ENCODE data around the gene SLC30A4. TPM values are rescaled to one million over a fixed set of nuclear protein-coding genes. Genes with fewer than 3 reads are reported as not detected.
A peak's percentile ranks its signal among the peaks of the same experiment; 100 is the strongest.

Gene SLC30A4
- total RNA-seq, 6 donors from 2014 or later: 1.4 to 7.3 (median 5.6) TPM

DNA sequence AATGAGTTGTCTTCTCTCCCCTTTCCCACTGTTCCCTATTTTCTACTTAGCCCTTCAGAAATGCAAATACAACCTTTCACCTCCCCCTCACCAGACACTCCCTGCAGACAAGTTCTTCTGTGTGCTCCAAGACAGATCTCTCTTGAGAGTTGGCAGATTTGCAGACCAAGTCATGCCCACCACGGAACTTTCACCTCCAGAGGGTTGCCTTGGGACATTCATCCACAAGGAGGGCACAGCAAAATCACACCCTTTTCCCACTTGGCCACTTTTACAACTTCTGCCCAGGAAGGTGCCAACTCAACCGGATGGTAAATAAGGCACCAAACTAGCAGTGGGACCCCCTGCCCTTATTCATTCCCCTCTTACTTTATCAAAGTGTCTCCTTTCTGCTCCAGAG lies 53.5 kb downstream of the SLC30A4 start:
- Histone ChIP-seq H3K27me3 (no peaks in the 10 kb centered on the region), H3K4me1 (no peaks in the 10 kb centered on the region), H3K9me3 (no peaks in the 10 kb centered on the region), H3K4me3 (no peak overlapping the region), H3K36me3 (no peaks in the 10 kb centered on the region), H3K27ac (no peak overlapping the region)
- 32 to 34% methylated on average over 2 of the region's 2 CpGs for WGBS, 2 donors
- DNase-seq (no peak), ATAC-seq (ENCODE audit: low FRiP score in 2 of 2) (no peak)
- TF ChIP-seq EP300 (IDR thresholded peaks at IDR 0.05): no peak
- TF ChIP-seq, protein P1, sequence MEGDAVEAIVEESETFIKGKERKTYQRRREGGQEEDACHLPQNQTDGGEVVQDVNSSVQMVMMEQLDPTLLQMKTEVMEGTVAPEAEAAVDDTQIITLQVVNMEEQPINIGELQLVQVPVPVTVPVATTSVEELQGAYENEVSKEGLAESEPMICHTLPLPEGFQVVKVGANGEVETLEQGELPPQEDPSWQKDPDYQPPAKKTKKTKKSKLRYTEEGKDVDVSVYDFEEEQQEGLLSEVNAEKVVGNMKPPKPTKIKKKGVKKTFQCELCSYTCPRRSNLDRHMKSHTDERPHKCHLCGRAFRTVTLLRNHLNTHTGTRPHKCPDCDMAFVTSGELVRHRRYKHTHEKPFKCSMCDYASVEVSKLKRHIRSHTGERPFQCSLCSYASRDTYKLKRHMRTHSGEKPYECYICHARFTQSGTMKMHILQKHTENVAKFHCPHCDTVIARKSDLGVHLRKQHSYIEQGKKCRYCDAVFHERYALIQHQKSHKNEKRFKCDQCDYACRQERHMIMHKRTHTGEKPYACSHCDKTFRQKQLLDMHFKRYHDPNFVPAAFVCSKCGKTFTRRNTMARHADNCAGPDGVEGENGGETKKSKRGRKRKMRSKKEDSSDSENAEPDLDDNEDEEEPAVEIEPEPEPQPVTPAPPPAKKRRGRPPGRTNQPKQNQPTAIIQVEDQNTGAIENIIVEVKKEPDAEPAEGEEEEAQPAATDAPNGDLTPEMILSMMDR (IDR thresholded peaks at IDR 0.05): no peak
- TF ChIP-seq POLR2A (IDR thresholded peaks at IDR 0.05): no peak
- no peak for TF ChIP-seq POLR2AphosphoS5 (IDR thresholded peaks at IDR 0.05)

DNA sequence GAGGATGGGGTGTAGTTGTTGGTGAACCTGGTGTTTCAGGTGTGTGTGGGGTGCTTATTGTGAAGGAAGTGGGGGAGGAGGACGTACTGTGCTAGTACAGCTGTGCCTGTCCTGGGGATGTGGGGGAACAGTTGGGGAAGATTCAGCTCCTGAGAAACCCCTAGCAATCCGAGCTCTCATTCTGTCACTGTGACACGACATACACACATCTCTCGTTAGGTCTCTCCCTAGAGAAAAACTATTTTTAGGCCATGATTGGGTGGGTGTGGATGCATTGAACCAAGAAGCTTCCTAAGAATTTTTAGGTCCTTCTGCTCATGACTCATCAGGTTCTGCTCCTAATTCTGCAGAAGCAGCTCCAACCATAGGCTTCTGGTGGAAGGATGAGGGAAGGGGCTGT lies 54.3 kb downstream of the SLC30A4 start:
- TF ChIP-seq POLR2A (IDR thresholded peaks at IDR 0.05) (no peak), EP300 (IDR thresholded peaks at IDR 0.05) (no peak), POLR2AphosphoS5 (IDR thresholded peaks at IDR 0.05) (no peak)
- TF ChIP-seq, protein P1 (IDR thresholded peaks at IDR 0.05): no peak
- no peak for ATAC-seq (ENCODE audit: low FRiP score in 2 of 2)
- 67 to 75% methylated on average over 4 of the region's 4 CpGs for WGBS, 2 donors
- H3K4me1 ChIP-seq: no peaks in the 10 kb centered on the region
- no peak overlapping the region for H3K4me3 ChIP-seq
- H3K9me3 ChIP-seq: no peaks in the 10 kb centered on the region
- H3K27me3 ChIP-seq: no peaks in the 10 kb centered on the region
- DNase-seq: no peak
- no peaks in the 10 kb centered on the region for H3K36me3 ChIP-seq
- H3K27ac ChIP-seq: no peak overlapping the region

DNA sequence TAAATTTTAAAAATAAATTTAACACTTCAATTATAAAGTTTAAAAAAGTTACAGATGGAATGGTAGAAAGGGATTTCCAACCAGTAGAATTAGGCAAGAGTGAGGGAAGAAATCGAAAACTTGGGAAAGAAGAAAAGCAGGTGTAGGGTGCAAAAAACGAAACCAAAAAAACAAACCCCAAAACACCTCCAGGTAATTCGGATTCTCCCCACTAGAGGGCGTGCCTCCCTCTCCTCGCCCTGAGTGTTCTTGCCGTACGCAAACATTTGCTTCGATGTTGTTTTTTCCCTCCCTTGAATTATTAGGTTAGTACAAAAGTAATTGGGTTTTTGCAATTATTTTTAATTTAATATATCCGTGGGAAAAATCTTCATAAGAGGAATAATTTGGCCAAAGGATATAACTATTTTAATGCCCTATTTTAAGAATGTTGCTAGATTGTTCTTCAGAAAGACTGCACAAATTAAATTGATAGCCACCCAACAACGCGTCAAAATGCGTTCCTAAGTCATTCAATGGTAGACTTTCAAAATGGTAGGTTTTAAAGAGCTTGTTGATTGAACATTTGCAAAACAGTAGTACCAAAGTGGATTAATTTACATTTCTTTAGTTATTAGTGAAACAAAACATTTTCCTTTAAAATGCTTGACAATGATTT lies 63.7 kb downstream of the SLC30A4 start:
- ATAC-seq (ENCODE audit: low FRiP score in 2 of 2): peak; percentile 72 to 80
- TF ChIP-seq, protein P1 (IDR thresholded peaks at IDR 0.05): peak; percentile 67 to 88 (median 78)
- TF ChIP-seq POLR2A (IDR thresholded peaks at IDR 0.05): no peak
- WGBS, 2 donors: 6 to 7% methylated on average over 12 of the region's 12 CpGs
- H3K9me3 ChIP-seq: no peaks in the 10 kb centered on the region
- peak in 1 of 2 donors; percentile 78 for DNase-seq
- peaks cover 19 to 35% (median 30%) of the 10 kb centered on the region in 4 donors for H3K4me1 ChIP-seq
- H3K27ac ChIP-seq: peak overlapping the region in 2 of 4 donors; percentile 74 to 86
- H3K36me3 ChIP-seq: no peaks in the 10 kb centered on the region
- H3K27me3 ChIP-seq: no peaks in the 10 kb centered on the region
- peak overlapping the region in 3 of 4 donors; percentile 39 to 58 (median 56) for H3K4me3 ChIP-seq

DNA sequence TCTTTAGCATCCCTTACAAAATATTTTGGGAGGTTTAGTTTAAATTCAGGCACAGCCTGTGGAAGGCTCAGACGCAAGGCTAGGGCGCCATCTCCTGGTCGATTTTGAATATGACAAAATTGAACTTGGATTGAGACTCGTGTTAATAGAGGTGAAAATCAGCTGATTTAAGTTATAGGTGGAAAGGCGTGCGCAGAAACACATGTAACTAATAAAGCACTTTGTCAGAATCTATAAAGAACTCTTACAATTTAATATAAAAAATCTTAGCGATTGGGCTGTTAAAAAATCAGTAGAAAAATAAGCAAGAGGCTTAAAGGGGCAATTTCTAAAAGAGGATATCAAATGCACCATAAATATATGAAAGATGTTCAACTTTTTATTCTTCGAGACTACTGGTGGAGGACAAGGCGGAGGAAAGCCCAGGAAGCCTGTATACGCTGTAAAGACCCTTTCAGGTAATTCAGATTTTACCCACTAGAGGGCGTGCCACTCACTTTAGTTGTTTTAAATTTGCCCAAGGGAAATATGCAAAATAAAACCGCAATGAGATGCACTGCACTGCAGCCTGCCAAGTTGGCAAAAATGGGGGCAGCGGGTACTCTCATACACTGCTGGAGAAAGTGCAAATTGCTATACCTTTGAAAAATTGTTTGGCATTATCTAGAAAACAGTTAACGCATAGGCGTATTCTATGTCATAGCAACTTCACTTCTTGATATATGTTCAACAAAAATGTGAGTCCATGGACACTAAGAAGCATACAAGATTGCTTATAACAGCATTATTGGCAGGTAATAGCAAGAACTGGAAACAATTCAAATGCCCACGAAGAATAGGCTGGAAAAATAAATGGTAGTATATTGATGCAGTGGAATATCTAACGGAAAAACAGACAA lies 64.7 kb downstream of the SLC30A4 start:
- Histone ChIP-seq H3K36me3 (no peaks in the 10 kb centered on the region), H3K4me1 (peaks cover 19 to 35% (median 30%) of the 10 kb centered on the region in 4 donors), H3K9me3 (no peaks in the 10 kb centered on the region), H3K27ac (peak overlapping the region; percentile 70 to 86 (median 77)), H3K27me3 (no peaks in the 10 kb centered on the region), H3K4me3 (peak overlapping the region in 3 of 4 donors; percentile 39 to 58 (median 56))
- WGBS, 2 donors: 1 to 2% methylated on average over 17 of the region's 17 CpGs
- no peak for TF ChIP-seq POLR2A (IDR thresholded peaks at IDR 0.05)
- TF ChIP-seq, protein P1 (IDR thresholded peaks at IDR 0.05): peak; percentile 77 to 91 (median 86)
- TF ChIP-seq POLR2AphosphoS5 (IDR thresholded peaks at IDR 0.05): no peak
- peak; percentile 89 to 92 for ATAC-seq (ENCODE audit: low FRiP score in 2 of 2)
- DNase-seq: peak in 1 of 2 donors; percentile 72
